OCI-LY7 (cell line): ENCODE measurements around the gene TMEM255B.

Experiments
- CTCF ChIP-seq: fragments of 200-600 bp; sonication (generic); conservative IDR thresholded peaks from 2 replicates; pipeline ENCODE4 v1.5.1; 2014; ENCODE audit warnings: mild to moderate bottlenecking, antibody characterized with exemption, low read length, moderate library complexity, mixed read lengths
- EZH2phosphoT487 ChIP-seq: fragments of 200-600 bp; sonication (generic); IDR thresholded peaks from 2 replicates; pipeline ENCODE4 v1.6.1; 2018; ENCODE audit warnings: low read depth, borderline replicate concordance, mild to moderate bottlenecking, mixed run types, antibody characterized with exemption, low read length, moderate library complexity, mixed read lengths

- TF ChIP-seq CTCF, result no peak
- no peak for TF ChIP-seq EZH2phosphoT487
These were observed 28.8 kb upstream of the TMEM255B start for GRCh38 chr13:113730258-113730691.
